Embryonic facial prominence (tissue), 1 donor: ENCODE data around the gene TAF6.
A peak's percentile ranks its signal among the peaks of the same experiment; 100 is the strongest.

Experiments
- DNase-seq: peaks from one replicate; pipeline ENCODE4 v3.0.0-alpha.2; 2016; ENCODE audit errors: extremely low spot score

Gene TAF6

DNA sequence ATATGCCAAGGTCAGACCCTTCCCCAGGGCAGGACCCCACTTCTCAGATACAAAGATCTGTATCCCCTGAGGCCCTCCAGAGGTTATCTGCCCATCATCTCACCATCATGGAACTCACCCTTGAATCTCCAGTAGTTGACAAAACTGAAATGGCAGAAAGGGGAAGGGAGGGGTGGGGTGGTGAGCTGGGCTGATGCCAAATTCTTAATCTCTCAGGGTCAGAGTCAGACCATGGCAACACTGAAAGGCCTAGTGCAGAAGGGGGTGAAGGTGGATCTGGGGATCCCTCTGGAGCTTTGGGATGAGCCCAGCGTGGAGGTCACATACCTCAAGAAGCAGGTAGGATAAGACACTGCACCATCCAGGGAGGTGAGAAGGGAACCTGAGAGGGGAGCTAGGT, 3.4 kb upstream of the TAF6 start:
- DNase-seq: no peak

GRCh38 chr7:100122067-100122466, 2.9 kb upstream of the TAF6 start:
- DNase-seq: no peak

GRCh38 chr7:100120733-100121036, 1.5 kb upstream of the TAF6 start:
- no peak for DNase-seq

- no peak for DNase-seq
Measured at GRCh38 chr7:100119970-100120732, 993 bp upstream of the TAF6 start.

DNA sequence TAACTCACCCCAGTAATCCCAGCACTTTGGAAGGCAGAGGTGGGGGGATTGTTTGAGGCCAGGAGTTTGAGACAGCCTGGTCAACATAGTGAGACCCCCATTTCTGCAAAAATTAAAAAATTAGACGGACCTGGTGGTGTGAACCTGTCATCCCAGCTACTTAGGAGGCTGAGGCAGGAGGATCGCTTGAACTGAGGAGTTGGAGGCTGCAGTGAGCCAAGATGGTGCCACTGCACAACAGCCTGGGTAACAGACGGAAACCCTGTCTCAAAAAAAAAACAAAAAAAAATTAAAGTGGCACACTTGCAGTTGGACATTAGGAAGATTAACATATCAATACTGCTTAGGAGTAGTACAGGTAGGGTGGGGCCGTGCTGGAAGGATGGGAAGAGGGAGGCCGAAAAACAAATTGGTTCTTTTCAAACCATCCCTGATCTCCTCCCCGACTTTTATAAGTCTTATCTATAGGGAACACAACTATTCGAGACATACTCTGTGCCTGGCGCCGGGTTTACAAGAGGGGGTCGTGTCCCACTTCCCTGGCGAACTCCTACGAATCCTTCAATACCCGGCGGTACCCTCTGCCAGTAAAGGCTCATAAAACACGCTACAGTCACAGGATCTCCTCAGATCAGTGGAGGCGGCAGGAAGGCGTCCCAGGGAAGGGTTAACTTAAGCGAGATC, 628 bp downstream of the TAF6 start:
- no peak for DNase-seq

DNA sequence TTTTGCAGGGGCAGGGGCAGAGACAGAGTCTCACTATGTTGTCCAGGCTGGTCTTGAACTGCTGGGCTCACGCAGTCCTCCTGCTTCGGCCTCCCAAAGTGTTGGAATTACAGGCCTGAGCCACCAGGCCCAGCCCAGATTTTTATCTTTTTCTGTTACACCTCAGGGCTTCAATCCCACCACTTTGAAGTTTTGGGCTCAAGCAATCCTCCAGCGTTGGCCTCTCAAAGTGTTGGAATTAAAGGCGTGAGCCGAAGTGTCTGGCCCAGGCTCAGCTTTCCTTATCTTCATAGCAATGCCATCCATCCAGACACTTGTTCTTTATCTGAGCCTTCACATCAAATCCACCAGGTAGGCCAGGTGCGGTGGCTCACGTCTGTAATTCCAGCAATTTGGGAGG, 4.1 kb downstream of the TAF6 start:
- DNase-seq: no peak

DNA sequence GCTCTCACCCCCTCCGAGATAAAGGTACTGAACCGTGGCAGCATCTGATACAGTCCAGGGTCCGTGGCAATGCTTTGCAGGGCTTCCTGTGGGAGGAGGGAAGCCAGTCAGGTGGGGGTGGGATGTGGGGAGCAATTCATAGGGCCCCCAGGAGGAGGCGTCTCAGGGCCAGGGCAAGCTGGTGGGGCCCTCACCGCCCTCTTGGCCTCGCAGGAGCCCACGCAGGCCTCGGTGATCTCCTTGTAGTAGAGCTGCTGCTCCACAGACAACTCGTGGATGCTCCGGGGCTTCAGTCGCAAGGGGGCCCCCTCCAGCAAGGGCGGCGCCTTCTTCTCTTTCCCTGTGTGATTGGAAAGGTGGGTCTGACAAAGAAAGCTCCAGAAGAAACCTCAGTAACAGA, 7.2 kb downstream of the TAF6 start:
- no peak for DNase-seq

DNA sequence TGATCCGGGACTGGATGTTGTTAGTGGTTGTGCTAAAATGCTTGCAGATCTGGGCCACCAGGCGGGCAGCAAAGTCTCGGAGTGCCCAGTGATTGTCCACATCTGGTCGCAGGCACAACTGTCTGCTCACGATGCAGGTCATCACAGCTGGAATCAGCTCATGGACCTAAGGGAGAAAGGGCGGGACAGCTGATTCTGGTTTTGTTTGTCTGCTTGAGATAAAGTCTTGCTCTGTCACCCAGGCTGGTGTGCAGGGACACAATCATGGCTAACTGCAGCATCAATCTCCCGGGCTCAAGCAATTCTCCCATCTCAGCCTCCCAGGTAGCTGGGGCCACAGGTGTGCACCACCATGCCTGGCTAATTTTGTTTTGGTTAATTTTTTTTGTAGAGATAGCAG, 8.0 kb downstream of the TAF6 start:
- no peak for DNase-seq

DNA sequence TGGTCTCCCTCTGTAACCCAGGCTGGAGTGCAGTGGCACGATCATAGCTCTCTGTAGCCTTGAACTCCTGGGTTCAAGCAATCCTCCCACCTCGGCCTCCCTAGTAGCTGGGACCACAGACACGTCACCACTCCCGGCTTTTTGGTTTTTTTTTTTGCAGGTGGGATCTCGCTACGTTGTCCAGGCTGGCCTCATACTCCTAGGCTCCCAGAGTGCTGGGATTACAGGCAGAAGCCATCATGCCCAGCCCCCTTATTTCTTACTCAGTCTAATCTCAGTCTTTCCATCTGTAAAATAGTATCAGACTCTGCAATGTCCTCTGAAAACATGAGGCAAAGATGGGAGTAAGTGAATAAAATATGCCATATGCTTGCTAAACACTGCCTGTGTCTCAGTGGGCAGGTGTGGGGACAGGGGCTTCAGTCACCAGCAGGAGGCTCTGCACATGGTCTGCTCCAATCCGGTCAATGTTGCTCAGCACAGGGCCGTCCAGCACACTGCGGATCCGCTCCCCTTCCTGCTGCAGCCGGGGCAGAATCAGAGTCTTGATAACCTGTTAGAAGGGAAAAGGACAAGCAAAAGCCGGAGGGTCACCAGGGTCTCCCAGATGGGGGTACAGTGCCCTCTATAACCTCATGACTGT, 9.5 kb downstream of the TAF6 start:
- no peak for DNase-seq

DNA sequence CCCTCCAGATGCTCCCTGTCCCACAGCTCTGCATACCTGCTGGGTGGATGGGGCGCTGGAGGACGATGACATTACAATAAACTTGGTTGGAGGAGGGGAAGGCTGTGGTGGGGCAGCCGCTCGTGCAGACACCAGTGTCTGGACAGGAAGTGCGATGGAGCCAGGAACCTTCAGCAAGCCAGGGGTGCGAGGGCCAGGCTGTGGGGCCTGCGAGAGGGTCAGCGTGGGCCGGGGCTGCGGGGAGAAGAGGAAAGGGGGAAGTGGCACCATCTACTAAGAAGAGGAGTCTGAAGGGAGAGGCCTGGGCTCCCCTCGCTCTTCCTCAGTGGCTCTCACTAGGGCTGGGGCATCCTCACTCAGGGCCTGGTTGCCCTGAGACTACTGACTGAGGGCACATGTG, 11.3 kb downstream of the TAF6 start:
- DNase-seq: no peak

GRCh38 chr7:100107125-100107737, 11.9 kb downstream of the TAF6 start:
- no peak for DNase-seq

GRCh38 chr7:100106633-100107032, 12.5 kb downstream of the TAF6 start:
- no peak for DNase-seq

DNA sequence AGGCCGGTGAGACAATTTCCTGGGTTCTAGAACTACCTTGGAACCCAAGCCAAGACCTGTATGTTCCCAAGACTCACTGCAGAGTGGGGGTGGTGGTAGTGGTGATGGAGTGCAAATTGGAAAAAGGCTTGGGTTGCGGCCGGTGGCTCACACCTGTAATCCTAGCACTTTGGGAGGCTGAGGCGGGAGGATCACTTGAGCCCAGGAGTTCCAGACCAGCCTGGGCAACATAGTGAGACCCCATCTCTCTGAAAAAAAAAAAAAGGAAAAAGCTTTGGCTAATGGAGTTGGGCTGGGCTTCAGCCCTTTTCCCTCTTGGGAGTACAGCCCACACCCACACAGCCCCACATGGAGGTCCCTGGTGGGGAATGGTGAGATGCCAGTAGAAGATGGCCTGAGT, 13.6 kb downstream of the TAF6 start:
- DNase-seq: no peak

- no peak for DNase-seq
Measured at GRCh38 chr7:100102950-100103840, 16.0 kb downstream of the TAF6 start.

GRCh38 chr7:100101016-100101862, 17.9 kb downstream of the TAF6 start, which contains the start of the genes AP4M1 and MCM7:
Gene AP4M1, plus strand, starts transcription at chr7:100101643. Its CDS starts 72 bp downstream, at chr7:100101715.
Gene MCM7, minus strand, starts transcription at chr7:100101397. Its CDS starts 103 bp downstream, at chr7:100101294.
- DNase-seq: peak; percentile 96

DNA sequence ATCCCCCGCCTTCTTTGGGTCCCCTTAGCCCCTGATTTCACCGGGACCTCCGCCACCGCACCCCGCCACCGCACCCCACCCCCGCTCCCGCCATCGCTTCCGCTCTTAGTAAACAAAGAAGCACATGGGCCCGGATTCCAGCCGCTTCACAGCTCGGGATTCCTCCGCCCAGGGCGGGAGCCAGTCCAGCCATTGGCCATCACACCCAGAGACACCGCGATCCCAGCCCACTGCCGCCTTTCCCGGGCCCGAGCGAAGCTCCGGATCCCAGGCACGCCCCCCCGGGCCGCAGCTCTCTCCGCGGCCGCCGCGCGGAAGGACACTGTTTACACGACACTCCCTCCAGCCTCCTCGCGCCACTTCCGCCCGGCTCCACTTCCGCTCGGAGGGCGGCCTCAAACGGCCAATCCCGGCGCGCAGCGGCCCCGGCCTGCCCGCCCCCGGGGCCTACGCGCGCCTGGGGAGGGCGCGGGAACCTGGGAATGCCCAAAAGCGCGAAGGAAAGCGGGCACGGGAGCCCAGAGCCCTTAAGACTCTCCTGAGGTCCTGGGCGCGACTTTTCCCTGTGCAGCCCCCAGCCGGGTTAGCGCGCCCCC, 18.6 kb downstream of the TAF6 start:
- peak; percentile 88 for DNase-seq

DNA sequence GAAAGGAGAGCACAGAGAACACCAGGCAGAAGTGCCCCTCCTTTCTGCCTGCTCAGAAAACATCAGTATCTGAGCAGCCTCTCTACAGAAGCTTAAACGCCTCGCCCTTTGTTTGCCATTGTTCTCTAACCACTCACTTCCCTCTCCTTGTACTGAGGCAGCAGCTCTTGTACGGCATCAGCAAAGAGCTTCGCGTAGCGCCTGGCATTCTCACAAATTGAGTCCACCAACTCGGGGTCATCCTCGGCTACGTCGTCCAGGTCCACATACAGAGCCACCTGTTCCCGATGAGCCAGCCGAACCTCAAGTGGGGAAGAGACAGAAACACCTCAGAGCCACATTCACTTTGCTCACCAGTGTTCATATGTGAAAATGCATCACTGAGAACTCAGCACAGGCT, 19.7 kb downstream of the TAF6 start:
- DNase-seq: no peak

GRCh38 chr7:100098913-100099312, 20.2 kb downstream of the TAF6 start:
- no peak for DNase-seq

GRCh38 chr7:100095704-100096103, 23.5 kb downstream of the TAF6 start:
- DNase-seq: no peak

GRCh38 chr7:100095289-100095688, 23.9 kb downstream of the TAF6 start:
- no peak for DNase-seq
